Measurements from ENCODE around the gene ZNF689. TPM values are rescaled to one million over a fixed set of nuclear protein-coding genes. Genes with fewer than 3 reads are reported as not detected.
"Not testable (repeated sequence)": the region's sequence is repeated elsewhere in the genome, so short reads cannot be mapped to it uniquely, and the experiment has no call there.

Gene ZNF689
- total RNA-seq, 4 donors from 2014 or later, result 7.8 to 11.7 (median 10.0) TPM

- peak overlapping the region; percentile 75 to 95 (median 90) for H3K27ac ChIP-seq
- 78 to 82% methylated on average over 17 of the region's 17 CpGs for WGBS, 2 donors
- no peak for DNase-seq (ENCODE audit: low spot score in 2 of 2)
- no peak for TF ChIP-seq CTCF (IDR thresholded peaks at IDR 0.05)
- TF ChIP-seq POLR2A (IDR thresholded peaks at IDR 0.05), result no peak
- TF ChIP-seq EP300 (IDR thresholded peaks at IDR 0.05), result no peak
- H3K36me3 ChIP-seq, result no peaks in the 10 kb centered on the region
- H3K4me3 ChIP-seq, result peak overlapping the region; percentile 34 to 77 (median 54)
- H3K9me3 ChIP-seq, result no peaks in the 10 kb centered on the region
- no peaks in the 10 kb centered on the region for H3K27me3 ChIP-seq
- H3K4me1 ChIP-seq, result peaks cover 0 to 24% (median 4%) of the 10 kb centered on the region in 4 donors
Observed at GRCh38 chr16:30633526-30633925, 23.3 kb upstream of the ZNF689 start.

GRCh38 chr16:30632454-30632853, 22.3 kb upstream of the ZNF689 start:
- not testable (repeated sequence) for H3K27ac ChIP-seq; H3K9me3 ChIP-seq; H3K4me3 ChIP-seq; H3K36me3 ChIP-seq; H3K27me3 ChIP-seq; DNase-seq (ENCODE audit: low spot score in 2 of 2)
- H3K4me1 ChIP-seq, result peaks cover 0 to 28% (median 4%) of the 10 kb centered on the region in 4 donors
- 94 to 95% methylated on average over 7 of the region's 7 CpGs for WGBS, 2 donors

GRCh38 chr16:30628628-30629540, 18.7 kb upstream of the ZNF689 start:
- peak overlapping the region in 2 of 4 donors; percentile 31 to 79 for H3K27ac ChIP-seq
- H3K27me3 ChIP-seq, result no peaks in the 10 kb centered on the region
- no peaks in the 10 kb centered on the region for H3K36me3 ChIP-seq
- TF ChIP-seq POLR2A (IDR thresholded peaks at IDR 0.05) (no peak), CTCF (IDR thresholded peaks at IDR 0.05) (peak; percentile 87 to 91 (median 88)), EP300 (IDR thresholded peaks at IDR 0.05) (peak in 1 of 2 donors; percentile 54)
- WGBS, 2 donors, result 30 to 33% methylated on average over 18 of the region's 18 CpGs
- peak; percentile 83 to 97 for DNase-seq (ENCODE audit: low spot score in 2 of 2)
- no peaks in the 10 kb centered on the region for H3K9me3 ChIP-seq
- peaks cover 0 to 14% (median 0%) of the 10 kb centered on the region in 4 donors for H3K4me1 ChIP-seq
- peak overlapping the region in 3 of 4 donors; percentile 13 to 24 (median 13) for H3K4me3 ChIP-seq

GRCh38 chr16:30626236-30626635, 16.0 kb upstream of the ZNF689 start:
- H3K4me3 ChIP-seq, result no peak overlapping the region
- H3K9me3 ChIP-seq, result no peaks in the 10 kb centered on the region
- no peak for TF ChIP-seq CTCF (IDR thresholded peaks at IDR 0.05)
- TF ChIP-seq EP300 (IDR thresholded peaks at IDR 0.05), result no peak
- no peak for TF ChIP-seq POLR2A (IDR thresholded peaks at IDR 0.05)
- peaks cover 0 to 9% (median 0%) of the 10 kb centered on the region in 4 donors for H3K4me1 ChIP-seq
- 90 to 93% methylated on average over 9 of the region's 9 CpGs for WGBS, 2 donors
- no peaks in the 10 kb centered on the region for H3K36me3 ChIP-seq
- H3K27me3 ChIP-seq, result no peaks in the 10 kb centered on the region
- H3K27ac ChIP-seq, result no peak overlapping the region
- DNase-seq (ENCODE audit: low spot score in 2 of 2), result no peak

- no peaks in the 10 kb centered on the region for H3K27me3 ChIP-seq
- H3K27ac ChIP-seq, result no peak overlapping the region
- H3K36me3 ChIP-seq, result no peaks in the 10 kb centered on the region
- H3K9me3 ChIP-seq, result no peaks in the 10 kb centered on the region
- DNase-seq (ENCODE audit: low spot score in 2 of 2), result no peak
- 74 to 80% methylated on average over 11 of the region's 11 CpGs for WGBS, 2 donors
- TF ChIP-seq EP300 (IDR thresholded peaks at IDR 0.05) (no peak), CTCF (IDR thresholded peaks at IDR 0.05) (no peak), POLR2A (IDR thresholded peaks at IDR 0.05) (no peak)
- no peak overlapping the region for H3K4me3 ChIP-seq
- H3K4me1 ChIP-seq, result peaks cover 0 to 6% (median 0%) of the 10 kb centered on the region in 4 donors
Observed at GRCh38 chr16:30623536-30624283, 13.5 kb upstream of the ZNF689 start.

Measured in tibial nerve (tissue), 4 donors.